HG02571 (cell line): ENCODE results near the gene PSAP.
A peak's percentile ranks its signal among the peaks of the same experiment; 100 is the strongest.

ENCODE experiments used
- ATAC-seq: cut with Tn5 transposase; IDR thresholded peaks from one replicate; pipeline ENCODE4 v1.9.1; 2021; ENCODE audit warnings: mild to moderate bottlenecking, moderate library complexity; ENCODE audit not compliant: unreplicated experiment

Gene PSAP

GRCh38 chr10:71788954-71789353 lies 62.1 kb downstream of the PSAP start:
- ATAC-seq = no peak

GRCh38 chr10:71784679-71785272 lies 66.3 kb downstream of the PSAP start:
- no peak for ATAC-seq

GRCh38 chr10:71783917-71784678 lies 67.0 kb downstream of the PSAP start:
- ATAC-seq = no peak

- no peak for ATAC-seq
Observed at GRCh38 chr10:71782917-71783490, 68.0 kb downstream of the PSAP start.

- no peak for ATAC-seq
Observed at GRCh38 chr10:71782221-71782916, 68.7 kb downstream of the PSAP start.

DNA sequence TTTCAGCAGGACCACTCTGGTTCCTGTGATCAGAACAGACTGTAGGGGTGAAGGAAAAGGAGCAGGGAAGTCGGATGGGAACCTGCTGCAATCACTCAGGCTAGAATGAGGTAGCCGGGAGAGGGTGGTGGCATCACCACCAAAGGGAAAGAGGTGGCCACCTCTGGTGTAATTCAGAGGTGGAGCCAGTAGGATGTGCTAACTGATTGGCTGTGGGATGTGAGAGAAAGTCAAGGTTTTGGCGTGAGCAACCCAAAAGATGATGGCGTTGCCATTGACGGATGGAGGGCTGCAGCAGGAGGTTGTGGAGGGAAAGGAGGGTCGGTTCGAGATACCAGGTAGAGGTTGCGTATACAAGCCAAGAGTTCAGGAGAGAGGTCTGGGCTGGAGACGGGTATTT lies 70.3 kb downstream of the PSAP start:
- ATAC-seq = no peak

GRCh38 chr10:71780156-71780555 lies 70.9 kb downstream of the PSAP start:
- ATAC-seq = no peak

DNA sequence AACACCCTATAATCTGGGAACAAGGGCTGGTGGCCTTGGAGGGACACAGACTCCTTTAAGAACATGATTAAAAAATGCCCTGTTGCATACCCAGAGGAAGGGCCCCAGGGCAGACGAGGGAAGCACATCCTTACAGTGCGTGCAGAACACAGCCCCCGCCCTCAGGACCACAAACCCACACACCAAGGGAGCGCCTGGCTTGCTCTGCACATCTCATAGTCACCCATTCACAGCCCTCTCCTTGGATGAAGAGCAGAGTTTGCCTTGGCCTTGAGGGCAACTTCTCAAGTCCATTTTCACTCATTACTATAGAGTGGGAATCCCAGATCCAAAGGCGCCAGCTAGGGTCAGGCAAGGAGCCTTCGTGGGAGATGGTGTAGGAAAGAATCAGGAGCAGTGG lies 71.4 kb downstream of the PSAP start:
- ATAC-seq = no peak

- ATAC-seq = no peak
Observed at GRCh38 chr10:71778071-71778825, 72.8 kb downstream of the PSAP start.

DNA sequence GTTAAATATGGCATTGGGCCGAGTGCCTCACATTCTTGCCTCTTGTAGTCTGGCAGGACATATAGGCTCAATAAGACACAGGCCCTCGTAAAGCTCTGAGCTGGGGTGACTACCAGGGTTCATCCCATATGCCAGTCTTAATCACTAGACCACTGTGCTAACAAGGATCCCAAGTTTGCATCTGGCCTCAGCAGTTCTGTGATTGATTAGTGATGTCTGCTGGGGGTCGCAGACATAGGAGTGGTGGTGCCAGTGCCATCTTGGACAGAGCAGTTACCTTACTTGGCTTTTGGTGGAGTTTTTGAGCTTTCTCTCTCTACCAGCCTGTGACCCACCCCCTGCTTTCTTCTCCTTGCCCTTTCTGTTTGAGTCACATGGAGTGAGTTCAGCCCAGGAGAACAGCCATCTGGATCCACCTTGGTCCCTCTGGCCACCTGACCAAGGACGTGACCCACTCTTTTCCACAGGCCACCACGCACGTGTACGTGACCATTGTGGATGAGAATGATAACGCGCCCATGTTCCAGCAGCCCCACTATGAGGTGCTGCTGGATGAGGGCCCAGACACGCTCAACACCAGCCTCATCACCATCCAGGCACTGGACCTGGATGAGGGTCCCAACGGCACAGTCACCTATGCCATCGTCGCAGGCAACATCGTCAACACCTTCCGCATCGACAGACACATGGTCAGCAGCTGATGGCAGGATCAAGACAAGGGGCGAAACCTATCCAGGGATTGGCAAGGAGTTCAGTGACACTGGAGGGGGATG lies 73.7 kb downstream of the PSAP start:
- no peak for ATAC-seq

DNA sequence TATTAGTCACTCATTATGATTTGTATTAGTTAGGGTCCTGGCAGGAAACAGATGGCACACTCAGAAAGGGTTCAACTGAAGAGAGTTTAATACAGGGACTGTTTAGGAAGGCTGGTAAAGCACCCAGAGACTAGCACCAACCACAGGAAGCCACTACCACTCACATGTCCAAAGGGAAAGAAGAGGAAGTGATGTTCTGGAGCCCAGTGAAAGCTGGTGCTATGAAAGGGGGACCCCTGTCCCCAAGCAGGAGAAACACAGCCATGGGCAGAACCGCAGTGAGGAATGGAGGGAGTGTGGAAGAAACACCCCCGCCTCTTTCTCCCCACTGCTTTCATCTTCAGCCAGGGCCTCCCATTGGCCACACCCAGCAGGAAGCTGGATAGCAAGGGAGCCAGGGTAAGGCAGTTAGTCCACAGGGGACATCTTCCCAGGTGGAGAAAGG lies 74.5 kb downstream of the PSAP start:
- no peak for ATAC-seq

DNA sequence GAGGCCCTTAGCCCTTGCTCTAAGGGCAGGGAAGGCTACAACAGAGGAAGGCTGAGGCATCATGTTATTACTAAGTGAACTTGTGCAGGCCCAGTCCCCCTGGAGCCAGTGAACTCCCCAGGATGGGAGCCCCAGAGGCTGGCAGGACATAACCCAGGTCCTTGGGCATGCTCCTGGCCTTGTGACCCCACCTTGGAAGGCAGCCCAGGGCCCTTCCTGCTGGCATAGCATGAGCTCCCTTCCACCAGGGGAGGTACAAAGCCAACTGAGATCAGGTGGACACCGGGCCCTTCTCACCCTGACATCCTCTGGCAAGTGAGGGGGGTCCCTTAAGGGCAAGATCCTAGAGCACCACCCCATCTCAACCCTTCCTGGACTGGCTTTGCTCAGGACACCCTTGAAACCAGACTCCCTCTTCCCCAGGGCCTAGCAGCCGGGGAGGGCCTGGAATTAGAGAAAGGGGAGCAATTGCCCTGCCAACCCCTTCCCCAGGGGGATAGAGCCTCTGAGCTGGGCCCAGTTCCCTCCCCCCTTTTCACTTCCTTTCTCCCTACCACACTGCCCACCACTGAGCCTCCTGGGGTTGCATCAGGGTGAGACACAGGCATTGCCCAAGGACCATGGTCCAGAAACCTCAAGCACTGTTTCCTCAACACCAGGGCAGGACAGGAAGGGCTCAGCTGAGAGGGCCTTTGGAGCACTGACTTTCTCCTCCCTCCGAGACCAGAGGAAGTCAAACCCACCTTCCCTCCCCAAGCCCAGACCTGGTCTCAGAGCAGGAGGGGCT lies 75.9 kb downstream of the PSAP start:
- no peak for ATAC-seq

DNA sequence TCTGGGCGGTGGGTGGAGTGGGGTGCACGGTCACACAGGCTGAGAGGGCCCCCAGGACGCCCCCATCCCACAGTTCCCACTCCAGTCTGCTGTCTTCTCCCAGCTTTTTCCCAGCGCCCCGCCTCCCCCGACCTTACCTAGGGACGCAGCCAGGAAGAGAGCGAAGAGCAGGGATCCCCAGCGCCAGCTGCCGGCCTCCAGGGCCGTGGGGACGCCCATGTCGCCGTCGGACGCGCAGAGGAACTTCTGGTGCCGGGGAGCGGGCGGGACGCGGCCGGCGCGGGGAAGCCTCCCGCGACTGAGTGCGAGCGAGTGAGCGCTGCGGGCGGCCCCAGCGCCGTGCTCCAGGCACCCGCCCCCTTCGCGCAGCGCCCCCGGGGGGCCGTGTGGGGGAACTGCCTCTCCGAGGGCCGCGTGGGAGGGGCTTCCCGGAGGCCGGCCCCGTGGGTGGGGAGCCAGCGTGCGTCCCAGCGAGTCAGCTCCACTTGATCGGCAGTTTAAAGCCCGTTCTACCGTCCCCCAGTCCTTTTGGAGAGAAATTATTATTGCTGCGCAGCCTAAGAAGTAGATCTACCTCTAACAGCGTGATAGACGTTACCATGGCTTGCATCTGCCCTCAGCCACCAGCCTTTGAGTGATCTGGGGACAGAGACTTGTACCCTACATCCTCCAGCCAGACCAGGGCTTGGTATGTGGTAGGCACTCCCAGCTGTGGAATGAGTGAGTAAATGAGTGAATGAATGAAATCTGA lies 77.7 kb downstream of the PSAP start, which contains the start of gene VSIR:
Gene VSIR, minus strand, starts transcription at position 300 of the 751 bp plus-strand sequence. Its CDS starts 81 bp downstream, at position 219.
- ATAC-seq = peak; percentile 51

- ATAC-seq = no peak
Observed at GRCh38 chr10:71772832-71773220, 78.2 kb downstream of the PSAP start.

GRCh38 chr10:71771821-71772617 lies 79.0 kb downstream of the PSAP start:
- ATAC-seq = no peak

GRCh38 chr10:71771204-71771603 lies 79.8 kb downstream of the PSAP start:
- ATAC-seq = no peak

GRCh38 chr10:71770789-71771188 lies 80.3 kb downstream of the PSAP start:
- ATAC-seq = no peak

- no peak for ATAC-seq
Observed at GRCh38 chr10:71770255-71770654, 80.8 kb downstream of the PSAP start.
